VCaP (cell line): ENCODE measurements around the gene APOL2.
"Not testable (repeated sequence)": the region's sequence is repeated elsewhere in the genome, so short reads cannot be mapped to it uniquely, and the experiment has no call there.

Experiments
- H3K27ac ChIP-seq: fragments of 450-650 bp; 2 replicates; pipeline ENCODE4 v1.5.1; 2017
- TF ChIP-seq, protein P1 (sequence below): fragments of 450-650 bp; conservative IDR thresholded peaks from 2 replicates; pipeline ENCODE4 v1.5.1; 2017; ENCODE audit warnings: mild to moderate bottlenecking, moderate library complexity

APOL2 gene

GRCh38 chr22:36257308-36257707, 18.0 kb upstream of the APOL2 start:
- no peak overlapping the region for H3K27ac ChIP-seq
- TF ChIP-seq, protein P1, sequence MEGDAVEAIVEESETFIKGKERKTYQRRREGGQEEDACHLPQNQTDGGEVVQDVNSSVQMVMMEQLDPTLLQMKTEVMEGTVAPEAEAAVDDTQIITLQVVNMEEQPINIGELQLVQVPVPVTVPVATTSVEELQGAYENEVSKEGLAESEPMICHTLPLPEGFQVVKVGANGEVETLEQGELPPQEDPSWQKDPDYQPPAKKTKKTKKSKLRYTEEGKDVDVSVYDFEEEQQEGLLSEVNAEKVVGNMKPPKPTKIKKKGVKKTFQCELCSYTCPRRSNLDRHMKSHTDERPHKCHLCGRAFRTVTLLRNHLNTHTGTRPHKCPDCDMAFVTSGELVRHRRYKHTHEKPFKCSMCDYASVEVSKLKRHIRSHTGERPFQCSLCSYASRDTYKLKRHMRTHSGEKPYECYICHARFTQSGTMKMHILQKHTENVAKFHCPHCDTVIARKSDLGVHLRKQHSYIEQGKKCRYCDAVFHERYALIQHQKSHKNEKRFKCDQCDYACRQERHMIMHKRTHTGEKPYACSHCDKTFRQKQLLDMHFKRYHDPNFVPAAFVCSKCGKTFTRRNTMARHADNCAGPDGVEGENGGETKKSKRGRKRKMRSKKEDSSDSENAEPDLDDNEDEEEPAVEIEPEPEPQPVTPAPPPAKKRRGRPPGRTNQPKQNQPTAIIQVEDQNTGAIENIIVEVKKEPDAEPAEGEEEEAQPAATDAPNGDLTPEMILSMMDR, result no peak

DNA sequence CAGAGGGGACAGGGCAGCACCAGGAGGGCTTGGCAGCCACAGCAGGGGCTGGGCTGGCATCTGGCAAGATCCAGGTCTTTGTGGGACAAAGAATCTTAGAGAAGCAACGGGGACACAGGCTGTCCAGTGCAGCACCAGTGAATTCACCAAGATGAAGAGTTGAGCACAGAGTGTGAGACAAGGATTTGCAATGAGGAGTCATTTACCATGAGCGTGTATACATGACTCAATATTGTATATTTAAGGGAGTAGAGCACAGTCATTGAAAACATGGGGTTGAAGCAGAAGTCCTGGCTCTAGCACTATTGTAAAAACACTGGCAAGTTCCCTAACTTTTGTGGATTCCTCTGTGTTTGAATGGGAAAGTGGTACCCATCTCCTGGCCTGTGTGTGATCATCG, 17.2 kb upstream of the APOL2 start:
- TF ChIP-seq, protein P1, result no peak
- no peak overlapping the region for H3K27ac ChIP-seq

DNA sequence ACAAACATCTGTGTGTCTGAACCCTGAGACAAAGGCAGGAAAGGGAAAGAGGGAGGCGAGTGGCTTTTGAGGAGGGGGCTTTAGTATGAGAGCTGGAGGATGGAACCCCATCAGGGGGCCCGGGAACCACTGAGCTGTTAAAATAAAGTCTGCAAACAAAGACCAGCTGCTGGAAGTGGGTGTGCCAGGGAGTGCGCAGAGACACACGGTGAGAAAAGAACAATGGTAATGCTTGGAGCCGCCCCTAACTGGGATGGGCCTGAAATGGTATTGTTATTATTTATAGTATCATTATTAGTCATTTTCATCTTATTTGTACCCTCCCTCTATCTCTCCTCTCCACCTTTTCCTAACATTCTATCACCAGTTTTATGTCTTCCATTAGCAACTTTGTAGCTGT, 16.2 kb upstream of the APOL2 start:
- not testable (repeated sequence) for H3K27ac ChIP-seq

- TF ChIP-seq, protein P1, result no peak
- H3K27ac ChIP-seq, result no peak overlapping the region
Observed at GRCh38 chr22:36253523-36254490, 14.5 kb upstream of the APOL2 start.

DNA sequence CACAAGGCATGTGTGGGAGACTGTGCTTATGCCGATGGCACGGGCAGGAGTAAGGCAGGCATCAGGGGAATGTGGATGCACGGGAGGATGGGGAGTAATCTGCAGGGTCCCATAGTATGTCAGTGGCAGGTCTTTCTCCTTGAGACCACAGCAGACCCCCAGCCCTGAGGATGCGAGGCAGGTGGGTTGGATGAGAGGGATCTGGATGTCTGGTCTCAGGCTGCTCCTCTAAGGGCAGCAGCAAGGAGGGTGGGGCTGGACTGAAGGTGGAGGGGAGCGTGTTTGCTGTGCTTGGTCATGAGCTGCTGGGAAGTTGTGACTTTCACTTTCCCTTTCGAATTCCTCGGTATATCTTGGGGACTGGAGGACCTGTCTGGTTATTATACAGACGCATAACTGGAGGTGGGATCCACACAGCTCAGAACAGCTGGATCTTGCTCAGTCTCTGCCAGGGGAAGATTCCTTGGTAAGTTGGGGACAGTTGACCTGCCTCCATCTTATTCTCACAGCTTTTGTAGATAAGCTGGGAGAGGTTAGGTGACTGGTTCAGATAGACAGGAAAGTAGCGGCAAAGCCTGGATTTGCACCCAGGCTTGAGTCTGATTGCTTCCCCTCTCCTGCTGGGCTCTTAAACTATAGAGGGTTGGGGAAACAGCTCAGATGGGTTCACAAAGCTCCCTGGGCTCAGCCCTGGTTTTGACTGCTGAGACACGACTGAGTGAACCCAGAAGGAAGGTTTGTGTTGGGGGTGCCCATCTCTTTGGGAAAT, 13.6 kb upstream of the APOL2 start, which contains the start of gene APOL1:
Gene APOL1 (plus strand): TSS at position 380 of the 769 bp plus-strand sequence. CDS start 1,823 bp downstream, outside the sequence.
- TF ChIP-seq, protein P1, result no peak
- no peak within 1 kb of the TSS for H3K27ac ChIP-seq

DNA sequence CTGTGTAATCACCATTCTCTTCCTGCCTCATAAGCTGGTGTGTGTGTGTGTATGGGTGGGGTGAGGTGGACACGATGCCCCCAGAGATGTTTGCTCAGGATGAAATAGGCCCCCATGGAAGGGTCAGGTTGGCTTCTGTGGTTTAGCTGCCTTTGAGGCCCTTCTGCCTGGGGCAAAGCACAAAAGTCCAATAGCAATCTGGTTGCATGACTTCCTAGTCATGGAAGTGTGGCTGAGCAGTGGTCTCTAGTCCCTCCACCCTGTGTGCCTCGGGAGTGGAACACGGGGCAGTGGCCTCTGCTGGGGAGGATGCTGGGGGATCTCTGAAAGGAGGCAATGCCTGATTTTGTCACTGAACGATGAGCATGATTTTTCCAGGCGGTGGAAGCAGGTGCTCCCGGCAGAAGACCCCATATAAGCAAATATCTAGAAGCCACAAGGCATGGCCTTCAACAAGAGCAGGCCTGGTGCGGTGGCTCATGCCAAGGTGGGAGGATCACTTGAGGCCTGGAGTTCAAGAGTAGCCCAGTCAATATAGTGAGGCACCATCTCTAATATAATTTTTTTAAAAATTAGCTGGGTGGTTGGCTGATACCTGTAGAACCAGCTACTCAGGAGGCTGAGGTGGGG, 12.8 kb upstream of the APOL2 start:
- H3K27ac ChIP-seq, result not testable (repeated sequence)

- H3K27ac ChIP-seq, result not testable (repeated sequence)
Observed at GRCh38 chr22:36250292-36250960, 11.1 kb upstream of the APOL2 start.

- TF ChIP-seq, protein P1, result no peak
- H3K27ac ChIP-seq, result no peak overlapping the region
Observed at GRCh38 chr22:36249160-36249559, 9.8 kb upstream of the APOL2 start.
